HL-60 (cell line): ENCODE results near the gene NKAIN4.

ENCODE experiments used
- DNase-seq, 2 experiments: peaks; one replicate each; pipeline ENCODE4 v3.0.0-alpha.2; 2010 to 2020; ENCODE audit warnings: low read depth in 1 of 2, low spot score in 1 of 2
- H3K27ac ChIP-seq: fragments of 250-450 bp; sonication (Bioruptor Pico); replicated peaks from 2 replicates; pipeline ENCODE4 v1.5.1; 2020; ENCODE audit warnings: mild to moderate bottlenecking, moderate library complexity
- H3K27me3 ChIP-seq: fragments of 250-450 bp; sonication (Bioruptor Pico); 2 replicates; pipeline ENCODE4 v1.5.1; 2021; ENCODE audit warnings: mild to moderate bottlenecking, moderate library complexity; ENCODE audit not compliant: insufficient read depth, poor library complexity, severe bottlenecking
- H3K4me3 ChIP-seq: replicated peaks from 2 replicates; pipeline ENCODE4 v1.5.1; 2011; ENCODE audit warnings: mild to moderate bottlenecking, control low read depth, low read length; ENCODE audit not compliant: insufficient read depth
- CTCF ChIP-seq: IDR thresholded peaks from one replicate; pipeline ENCODE4 v1.5.1; 2011; ENCODE audit warnings: low read length, control low read depth, inconsistent platforms; ENCODE audit not compliant: insufficient read depth
- GABPA ChIP-seq: IDR thresholded peaks from 2 replicates; pipeline ENCODE4 v1.6.1; 2012; ENCODE audit warnings: low read depth
- POLR2AphosphoS5 ChIP-seq: IDR thresholded peaks from 2 replicates; pipeline ENCODE4 v1.6.1; 2012; ENCODE audit warnings: low read depth
- REST ChIP-seq: IDR thresholded peaks from 2 replicates; pipeline ENCODE4 v1.6.1; 2012; ENCODE audit warnings: low read depth; ENCODE audit not compliant: insufficient replicate concordance
- SPI1 ChIP-seq: IDR thresholded peaks from 2 replicates; pipeline ENCODE4 v1.6.1; 2012; ENCODE audit warnings: low read depth, mild to moderate bottlenecking, borderline replicate concordance

NKAIN4 gene

GRCh38 chr20:63220696-63221399 lies 33.4 kb downstream of the NKAIN4 start:
- Histone ChIP-seq H3K27ac (no peak overlapping the region), H3K4me3 (no peak overlapping the region), H3K27me3 (peaks cover 9% of the 10 kb centered on the region)
- no peak for DNase-seq
- no peak for TF ChIP-seq SPI1
- no peak for TF ChIP-seq CTCF
- TF ChIP-seq REST: no peak
- TF ChIP-seq GABPA: no peak
- TF ChIP-seq POLR2AphosphoS5: no peak

GRCh38 chr20:63219866-63220521 lies 34.3 kb downstream of the NKAIN4 start:
- no peak for TF ChIP-seq POLR2AphosphoS5
- TF ChIP-seq CTCF: no peak
- TF ChIP-seq GABPA: no peak
- TF ChIP-seq REST: no peak
- no peak overlapping the region for H3K27ac ChIP-seq

GRCh38 chr20:63219447-63219821 lies 34.8 kb downstream of the NKAIN4 start:
- no peak for DNase-seq
- no peak overlapping the region for H3K4me3 ChIP-seq
- peaks cover 9% of the 10 kb centered on the region for H3K27me3 ChIP-seq
- no peak overlapping the region for H3K27ac ChIP-seq
- TF ChIP-seq CTCF (no peak), POLR2AphosphoS5 (no peak), SPI1 (no peak), GABPA (no peak), REST (no peak)

More at GRCh38 chr20:63219866-63220521, 34.3 kb downstream of the NKAIN4 start:
- Histone ChIP-seq H3K27me3 (peaks cover 9% of the 10 kb centered on the region), H3K4me3 (no peak overlapping the region)
- DNase-seq: no peak
